ENCODE measurements around the gene GRN. TPM values are rescaled to one million over a fixed set of nuclear protein-coding genes. Genes with fewer than 3 reads are reported as not detected.

Gene GRN
- total RNA-seq, 3 donors from 2014 or later: 166 to 372 (median 252) TPM

GRCh38 chr17:44353672-44354331 lies 8.7 kb downstream of the GRN start:
- intact Hi-C loops (cut with DNase I; ENCODE audit: low total_unique reads): loop anchor here (5.0 kb wide), 1 partner anchor 498 kb away; no protein-coding TSS in a partner anchor
- Histone ChIP-seq H3K36me3 (peaks cover 8% of the 10 kb centered on the region), H3K27ac (peak overlapping the region in 1 of 2 donors; percentile 61), H3K4me3 (peak overlapping the region; percentile 23 to 75 (median 53)), H3K9me3 (no peaks in the 10 kb centered on the region), H3K4me1 (no peaks in the 10 kb centered on the region), H3K27me3 (no peaks in the 10 kb centered on the region)
- no peak for DNase-seq (ENCODE audit: low spot score in 2 of 2)
- no peak for TF ChIP-seq POLR2A (IDR thresholded peaks at IDR 0.05)
- no peak for TF ChIP-seq POLR2AphosphoS5 (IDR thresholded peaks at IDR 0.05)
- TF ChIP-seq, protein P1, sequence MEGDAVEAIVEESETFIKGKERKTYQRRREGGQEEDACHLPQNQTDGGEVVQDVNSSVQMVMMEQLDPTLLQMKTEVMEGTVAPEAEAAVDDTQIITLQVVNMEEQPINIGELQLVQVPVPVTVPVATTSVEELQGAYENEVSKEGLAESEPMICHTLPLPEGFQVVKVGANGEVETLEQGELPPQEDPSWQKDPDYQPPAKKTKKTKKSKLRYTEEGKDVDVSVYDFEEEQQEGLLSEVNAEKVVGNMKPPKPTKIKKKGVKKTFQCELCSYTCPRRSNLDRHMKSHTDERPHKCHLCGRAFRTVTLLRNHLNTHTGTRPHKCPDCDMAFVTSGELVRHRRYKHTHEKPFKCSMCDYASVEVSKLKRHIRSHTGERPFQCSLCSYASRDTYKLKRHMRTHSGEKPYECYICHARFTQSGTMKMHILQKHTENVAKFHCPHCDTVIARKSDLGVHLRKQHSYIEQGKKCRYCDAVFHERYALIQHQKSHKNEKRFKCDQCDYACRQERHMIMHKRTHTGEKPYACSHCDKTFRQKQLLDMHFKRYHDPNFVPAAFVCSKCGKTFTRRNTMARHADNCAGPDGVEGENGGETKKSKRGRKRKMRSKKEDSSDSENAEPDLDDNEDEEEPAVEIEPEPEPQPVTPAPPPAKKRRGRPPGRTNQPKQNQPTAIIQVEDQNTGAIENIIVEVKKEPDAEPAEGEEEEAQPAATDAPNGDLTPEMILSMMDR (IDR thresholded peaks at IDR 0.05): no peak

GRCh38 chr17:44354582-44355561 lies 9.8 kb downstream of the GRN start:
- Histone ChIP-seq H3K4me3 (peak overlapping the region in 2 of 3 donors; percentile 53 to 75), H3K36me3 (peaks cover 8% of the 10 kb centered on the region), H3K27ac (peak overlapping the region in 1 of 2 donors; percentile 38), H3K27me3 (no peaks in the 10 kb centered on the region), H3K9me3 (no peaks in the 10 kb centered on the region), H3K4me1 (no peaks in the 10 kb centered on the region)
- DNase-seq (ENCODE audit: low spot score in 2 of 2): no peak
- TF ChIP-seq, protein P1 (IDR thresholded peaks at IDR 0.05): peak in 2 of 3 donors; percentile 14 to 20
- TF ChIP-seq POLR2AphosphoS5 (IDR thresholded peaks at IDR 0.05) (no peak), POLR2A (IDR thresholded peaks at IDR 0.05) (no peak)
- intact Hi-C loops (cut with DNase I; ENCODE audit: low total_unique reads): loop anchor here (5.0 kb wide), 1 partner anchor 497 kb away; no protein-coding TSS in a partner anchor

DNA sequence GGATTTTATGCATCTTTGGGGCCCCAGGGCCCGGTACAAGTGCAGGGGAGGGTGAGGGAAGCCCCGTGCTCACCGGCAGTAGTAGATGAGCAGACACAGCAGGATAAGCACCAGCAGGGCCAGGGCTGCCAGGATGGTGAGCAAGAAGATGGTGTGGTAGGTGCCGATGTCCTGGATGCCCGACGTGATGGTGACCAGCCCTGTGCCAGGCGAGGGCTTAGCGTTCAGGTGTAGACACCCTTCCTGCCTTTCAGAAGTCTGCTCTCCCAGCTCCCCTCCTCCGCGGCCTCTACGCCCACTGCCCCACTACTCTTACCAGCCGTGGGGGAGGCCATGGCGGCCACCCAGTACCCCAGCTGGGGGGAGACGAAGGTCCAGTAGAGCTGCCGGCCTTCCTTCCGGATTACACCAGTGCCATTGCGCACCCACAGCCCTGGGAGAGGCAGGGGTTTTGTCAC lies 10.6 kb downstream of the GRN start:
- Histone ChIP-seq H3K27ac (no peak overlapping the region), H3K27me3 (no peaks in the 10 kb centered on the region), H3K9me3 (no peaks in the 10 kb centered on the region), H3K4me1 (no peaks in the 10 kb centered on the region), H3K36me3 (peaks cover 8% of the 10 kb centered on the region), H3K4me3 (no peak overlapping the region)
- TF ChIP-seq POLR2A (IDR thresholded peaks at IDR 0.05) (no peak), POLR2AphosphoS5 (IDR thresholded peaks at IDR 0.05) (no peak)
- TF ChIP-seq, protein P1 (IDR thresholded peaks at IDR 0.05): no peak
- intact Hi-C loops (cut with DNase I; ENCODE audit: low total_unique reads): no loop called here
- DNase-seq (ENCODE audit: low spot score in 2 of 2): no peak

- H3K27me3 ChIP-seq: no peaks in the 10 kb centered on the region
- H3K4me1 ChIP-seq: no peaks in the 10 kb centered on the region
- TF ChIP-seq POLR2AphosphoS5 (IDR thresholded peaks at IDR 0.05) (no peak), POLR2A (IDR thresholded peaks at IDR 0.05) (no peak)
- TF ChIP-seq, protein P1 (IDR thresholded peaks at IDR 0.05): no peak
- no peak overlapping the region for H3K27ac ChIP-seq
- DNase-seq (ENCODE audit: low spot score in 2 of 2): no peak
- H3K9me3 ChIP-seq: no peaks in the 10 kb centered on the region
- H3K4me3 ChIP-seq: no peak overlapping the region
- peaks cover 8% of the 10 kb centered on the region for H3K36me3 ChIP-seq
- intact Hi-C loops (cut with DNase I; ENCODE audit: low total_unique reads): no loop called here
Measured at GRCh38 chr17:44356241-44356640, 11.1 kb downstream of the GRN start.

Data from breast epithelium (tissue), 4 donors.